SK-N-SH (cell line): Measurements from ENCODE around the gene SPSB4. TPM values are rescaled to one million over a fixed set of nuclear protein-coding genes. Genes with fewer than 3 reads are reported as not detected.

ENCODE experiments used
- CTCF ChIA-PET: fragments of 300-600, 350-600 bp; formaldehyde crosslinking; extraction: SDS; loops from one replicate; lab custom pipeline; 2021; lab: Yijun Ruan, JAX
- POLR2A ChIA-PET: fragments of 350-600 bp; sonication (Branson Sonifier 250); formaldehyde crosslinking; extraction: SDS; loops from one replicate; lab custom pipeline; 2020; ENCODE audit warnings: antibody characterized with exemption, inconsistent platforms; lab: Yijun Ruan, JAX
- DNase-seq: peaks from one replicate; pipeline ENCODE4 v3.0.0; 2012
- H2AFZ ChIP-seq: fragments of 200-600 bp; sonication (generic); 2 replicates; pipeline ENCODE4 v1.8.1; 2016; ENCODE audit warnings: antibody characterized with exemption, mild to moderate bottlenecking, low read depth
- H3F3A ChIP-seq: fragments of 200-600 bp; sonication (generic); replicated peaks from 2 replicates; pipeline ENCODE3; 2016; ENCODE audit warnings: antibody characterized with exemption, mild to moderate bottlenecking; ENCODE audit not compliant: insufficient read depth
- H3K27ac ChIP-seq, 2 experiments: fragments of 200-500 bp in 1 of 2; fragments of 200-600 bp in 1 of 2; sonication (Bioruptor generic) in 1 of 2; sonication (generic), shearing (Covaris generic) in 1 of 2; 2 replicates each; pipeline versions ENCODE4 v1.5.1 to v1.6.1; 2014 to 2016; ENCODE audit warnings: low read depth in 2 of 2, inconsistent platforms in 1 of 2, low read length in 1 of 2, mild to moderate bottlenecking in 1 of 2, mixed read lengths in 1 of 2
- H3K27me3 ChIP-seq: fragments of 200-600 bp; sonication (generic), shearing (Covaris generic); 2 replicates; pipeline ENCODE4 v1.6.1; 2016; ENCODE audit warnings: mixed run types; ENCODE audit not compliant: insufficient read depth
- H3K36me3 ChIP-seq, 2 experiments: fragments of 200-500 bp in 1 of 2; fragments of 200-600 bp in 1 of 2; sonication (Bioruptor generic) in 1 of 2; sonication (generic) in 1 of 2; replicated peaks in 1 of 2; 2 replicates each; pipeline versions ENCODE3 to v1.5.1; 2014 to 2016; ENCODE audit warnings: low read length in 1 of 2, mild to moderate bottlenecking in 1 of 2; ENCODE audit not compliant: insufficient read depth in 2 of 2, control insufficient read depth in 1 of 2
- H3K4me1 ChIP-seq, 2 experiments: fragments of 200-500 bp in 1 of 2; fragments of 200-600 bp in 1 of 2; sonication (Bioruptor generic) in 1 of 2; sonication (generic), shearing (Covaris generic) in 1 of 2; 2 replicates each; pipeline versions ENCODE4 v1.5.1 to v1.6.1; 2014 to 2016; ENCODE audit warnings: low read depth in 1 of 2, low read length in 1 of 2, mixed run types in 1 of 2; ENCODE audit not compliant: insufficient read depth in 2 of 2, control insufficient read depth in 1 of 2
- H3K4me2 ChIP-seq: fragments of 200-600 bp; sonication (generic), shearing (Covaris generic); 2 replicates; pipeline ENCODE4 v1.6.1; 2017; ENCODE audit warnings: mixed run types
- H3K4me3 ChIP-seq, 2 experiments: fragments of 200-500 bp in 1 of 2; fragments of 200-600 bp in 1 of 2; sonication (Bioruptor generic) in 1 of 2; sonication (generic), shearing (Covaris generic) in 1 of 2; 2 replicates each; pipeline versions ENCODE4 v1.5.1 to v1.8.1; 2014 to 2016; ENCODE audit warnings: low read depth in 2 of 2, inconsistent platforms in 1 of 2, low read length in 1 of 2, mild to moderate bottlenecking in 1 of 2, mixed read lengths in 1 of 2, moderate library complexity in 1 of 2
- H3K79me2 ChIP-seq: fragments of 200-600 bp; sonication (generic); 2 replicates; pipeline ENCODE4 v1.8.1; 2017; ENCODE audit warnings: mild to moderate bottlenecking; ENCODE audit not compliant: insufficient read depth
- H3K9ac ChIP-seq: fragments of 200-600 bp; sonication (generic); 2 replicates; pipeline ENCODE4 v1.6.1; 2017; ENCODE audit warnings: mixed run types
- H3K9me2 ChIP-seq: fragments of 200-600 bp; sonication (generic); 2 replicates; pipeline ENCODE4 v1.6.1; 2017; ENCODE audit warnings: mixed run types
- H3K9me3 ChIP-seq: fragments of 200-600 bp; sonication (generic); 2 replicates; pipeline ENCODE4 v1.6.1; 2017; ENCODE audit warnings: mixed run types, mild to moderate bottlenecking, moderate library complexity
- H4K20me1 ChIP-seq: fragments of 200-600 bp; sonication (generic); 2 replicates; pipeline ENCODE4 v1.6.1; 2017; ENCODE audit warnings: mild to moderate bottlenecking, mixed run types; ENCODE audit not compliant: insufficient read depth
- ELF1 ChIP-seq: IDR thresholded peaks from 2 replicates; pipeline ENCODE4 v1.4.0; 2012
- EP300 ChIP-seq, 2 experiments: IDR thresholded peaks; 2 replicates each; pipeline versions ENCODE4 v1.4.0 to v1.6.1; 2012; ENCODE audit warnings: borderline replicate concordance in 1 of 2, low read depth in 1 of 2, low read length in 1 of 2
- EZH2phosphoT487 ChIP-seq: fragments of 200-600 bp; sonication (generic); IDR thresholded peaks from 2 replicates; pipeline ENCODE4 v1.6.1; 2017; ENCODE audit warnings: low read depth, mixed run types, mild to moderate bottlenecking, antibody characterized with exemption, moderate library complexity, borderline replicate concordance
- GABPA ChIP-seq: IDR thresholded peaks from 2 replicates; pipeline ENCODE4 v1.4.0; 2012; ENCODE audit warnings: low read depth, mild to moderate bottlenecking
- GATA2 ChIP-seq: sonication (generic); formaldehyde crosslinking; IDR thresholded peaks from 2 replicates; pipeline ENCODE4 v1.5.0; 2020; ENCODE audit warnings: mild to moderate bottlenecking, missing genetic modification reagents
- MEF2A ChIP-seq: IDR thresholded peaks from 2 replicates; pipeline ENCODE4 v1.4.0; 2012; ENCODE audit warnings: low read depth, borderline replicate concordance
- POLR2AphosphoS5 ChIP-seq: IDR thresholded peaks from 2 replicates; pipeline ENCODE4 v1.6.1; 2012; ENCODE audit warnings: low read depth, low read length
- RCOR1 ChIP-seq: fragments of 150-350 bp; IDR thresholded peaks from 2 replicates; pipeline ENCODE4 v1.6.1; 2017; ENCODE audit warnings: antibody characterized with exemption, low read length
- RFX5 ChIP-seq: IDR thresholded peaks from 2 replicates; pipeline ENCODE4 v1.6.1; 2012; ENCODE audit warnings: mild to moderate bottlenecking, improper control_type of control experiment, low read length
- RXRA ChIP-seq: IDR thresholded peaks from 2 replicates; pipeline ENCODE4 v1.4.0; 2012; ENCODE audit warnings: low read depth, mild to moderate bottlenecking, borderline replicate concordance
- SIN3A ChIP-seq: IDR thresholded peaks from 2 replicates; pipeline ENCODE4 v1.6.1; 2012; ENCODE audit warnings: low read depth, mild to moderate bottlenecking, low read length, moderate library complexity, borderline replicate concordance
- TAF1 ChIP-seq: IDR thresholded peaks from 2 replicates; pipeline ENCODE4 v1.6.1; 2012; ENCODE audit warnings: low read depth, mild to moderate bottlenecking, low read length, moderate library complexity, borderline replicate concordance
- WGBS: methylation state at CpG from one replicate; pipeline ENCODE4 v1.1.6; 2017; ENCODE audit warnings: low lambda C conversion rate; 5-methylcytosine and 5-hydroxymethylcytosine counted together
- polyA plus RNA-seq, 3 experiments: library from polyadenylated mRNA; depleted of rRNA; stranded (reverse); fragments of >200 nt; gene quantifications; 2 replicates each; pipeline ENCODE4 v1.2.3, GENCODE V29; 2012
- TF ChIP-seq, protein P1 (sequence below): fragments of 150-350 bp; IDR thresholded peaks from 2 replicates; pipeline ENCODE4 v1.6.1; 2017; ENCODE audit warnings: antibody characterized with exemption, low read length, low read depth, borderline replicate concordance
- TF ChIP-seq, protein P2 (sequence below): IDR thresholded peaks from 2 replicates; pipeline ENCODE4 v1.4.0; 2012; ENCODE audit warnings: low read depth, borderline replicate concordance
- TF ChIP-seq, protein P3 (sequence below): IDR thresholded peaks from 2 replicates; pipeline ENCODE4 v1.4.0; 2012; ENCODE audit warnings: low read depth, borderline replicate concordance

Gene SPSB4
- polyA plus RNA-seq, 1 of the 3 experiments (the other 2 are of a cell fraction), result 0.10 TPM

DNA sequence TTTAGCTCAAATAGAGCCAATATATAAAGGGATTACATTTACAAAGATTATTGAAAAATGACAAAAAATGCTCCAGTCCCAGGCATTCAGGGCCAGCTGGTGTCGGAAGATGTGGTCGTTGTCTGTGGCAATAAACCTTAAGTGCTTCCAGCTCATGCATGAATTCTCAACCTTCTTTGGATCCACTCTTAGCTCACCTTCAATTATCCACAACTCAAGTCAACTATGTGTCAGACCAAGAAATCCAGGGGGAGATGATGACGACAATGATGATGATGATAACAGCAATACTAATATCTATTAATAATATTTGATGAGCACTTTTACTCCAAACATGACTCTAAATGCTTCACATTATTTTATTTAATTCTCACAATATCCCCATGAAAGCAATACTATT, 126.9 kb downstream of the SPSB4 start:
- Histone ChIP-seq H3K79me2 (no peaks in the 10 kb centered on the region), H4K20me1 (no peaks in the 10 kb centered on the region), H3K9ac (no peak overlapping the region), H3K9me2 (no peaks in the 10 kb centered on the region), H3K4me1 (no peaks in the 10 kb centered on the region), H2AFZ (no peak overlapping the region), H3K4me2 (no peak overlapping the region), H3K27ac (no peak overlapping the region), H3K4me3 (no peak overlapping the region), H3K27me3 (no peaks in the 10 kb centered on the region), H3K9me3 (no peaks in the 10 kb centered on the region), H3F3A (no peaks in the 10 kb centered on the region), H3K36me3 (no peaks in the 10 kb centered on the region)
- ChIA-PET POLR2A (no interaction called here), CTCF (interaction anchor here (1.0 to 3.4 kb wide), 5 partner anchors 14 to 178 kb away, joined by 3 to 16 read pairs (median 7); no protein-coding TSS in a partner anchor)
- TF ChIP-seq RXRA, result no peak
- no peak for TF ChIP-seq GATA2 (CRISPR knock-in tag)
- no peak for TF ChIP-seq MEF2A
- TF ChIP-seq EP300 (IDR thresholded peaks at IDR 0.05; ENCODE audit: borderline replicate concordance in 1 of 2, low read depth in 1 of 2, low read length in 1 of 2), result no peak
- TF ChIP-seq TAF1, result no peak
- 42% methylated on average over 3 of the region's 3 CpGs for whole genome bisulfite sequencing
- no peak for DNase-seq

DNA sequence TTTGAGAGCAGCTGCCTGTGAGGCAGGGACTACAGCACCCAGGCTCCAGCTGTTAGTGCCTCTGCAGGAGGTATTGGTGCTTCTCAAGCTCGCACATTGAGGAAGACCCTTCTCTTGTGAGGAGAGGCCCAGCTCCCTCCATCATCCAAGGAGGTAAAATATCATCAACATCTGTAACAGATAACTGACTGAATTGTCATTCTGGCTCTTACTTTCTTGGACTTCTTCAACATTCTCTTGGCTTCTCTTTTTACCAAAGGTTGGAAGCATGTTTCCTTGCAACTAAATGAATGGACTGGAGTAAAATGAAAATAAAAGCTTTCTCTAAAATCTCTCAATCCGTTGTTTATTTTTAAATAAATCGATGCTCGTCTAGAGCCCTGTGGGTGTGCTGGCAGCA, 127.4 kb downstream of the SPSB4 start:
- CTCF ChIA-PET, result interaction anchor here (1.0 to 3.4 kb wide), 5 partner anchors 13 to 178 kb away, joined by 3 to 16 read pairs (median 7); no protein-coding TSS in a partner anchor
- no peak for DNase-seq
- WGBS, result 4% methylated on average over 3 of the region's 4 CpGs

DNA sequence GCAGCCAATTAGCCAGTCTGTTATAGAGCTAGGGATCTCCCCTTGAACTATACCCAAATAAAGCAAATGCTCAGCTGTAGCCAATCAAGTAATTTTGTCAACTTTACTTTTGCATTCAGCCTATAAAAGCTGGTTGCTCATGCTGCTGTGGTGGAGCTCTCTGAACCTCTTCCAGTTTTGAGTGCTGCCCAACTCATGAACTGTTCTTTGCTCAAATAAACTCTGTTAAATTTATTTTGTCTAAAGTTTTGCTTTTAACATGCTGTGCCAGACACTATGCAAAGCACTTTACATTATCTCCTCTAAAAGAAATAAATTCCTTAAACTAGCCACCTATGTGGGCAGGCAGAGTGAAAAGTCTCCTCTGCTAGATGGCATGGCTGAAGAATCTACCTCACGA, 128.8 kb downstream of the SPSB4 start:
- Histone ChIP-seq H3K4me3 (no peak overlapping the region), H3K79me2 (no peaks in the 10 kb centered on the region), H3F3A (no peaks in the 10 kb centered on the region), H3K4me2 (no peak overlapping the region), H3K27me3 (no peaks in the 10 kb centered on the region), H4K20me1 (no peaks in the 10 kb centered on the region), H3K9me3 (no peaks in the 10 kb centered on the region), H3K36me3 (no peaks in the 10 kb centered on the region), H3K4me1 (no peaks in the 10 kb centered on the region), H3K9me2 (no peaks in the 10 kb centered on the region), H3K27ac (no peak overlapping the region), H3K9ac (no peak overlapping the region), H2AFZ (no peak overlapping the region)
- WGBS, result 0% methylated on average over 1 of the region's 1 CpG
- ChIA-PET POLR2A (no interaction called here), CTCF (interaction anchor here (1.3 to 3.4 kb wide), 6 partner anchors 12 to 180 kb away, joined by 3 to 12 read pairs (median 6); no protein-coding TSS in a partner anchor)
- no peak for DNase-seq
- TF ChIP-seq MEF2A, result no peak
- no peak for TF ChIP-seq RFX5
- TF ChIP-seq ELF1, result no peak
- TF ChIP-seq, protein P1, sequence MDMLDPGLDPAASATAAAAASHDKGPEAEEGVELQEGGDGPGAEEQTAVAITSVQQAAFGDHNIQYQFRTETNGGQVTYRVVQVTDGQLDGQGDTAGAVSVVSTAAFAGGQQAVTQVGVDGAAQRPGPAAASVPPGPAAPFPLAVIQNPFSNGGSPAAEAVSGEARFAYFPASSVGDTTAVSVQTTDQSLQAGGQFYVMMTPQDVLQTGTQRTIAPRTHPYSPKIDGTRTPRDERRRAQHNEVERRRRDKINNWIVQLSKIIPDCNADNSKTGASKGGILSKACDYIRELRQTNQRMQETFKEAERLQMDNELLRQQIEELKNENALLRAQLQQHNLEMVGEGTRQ, result no peak
- TF ChIP-seq, protein P2, sequence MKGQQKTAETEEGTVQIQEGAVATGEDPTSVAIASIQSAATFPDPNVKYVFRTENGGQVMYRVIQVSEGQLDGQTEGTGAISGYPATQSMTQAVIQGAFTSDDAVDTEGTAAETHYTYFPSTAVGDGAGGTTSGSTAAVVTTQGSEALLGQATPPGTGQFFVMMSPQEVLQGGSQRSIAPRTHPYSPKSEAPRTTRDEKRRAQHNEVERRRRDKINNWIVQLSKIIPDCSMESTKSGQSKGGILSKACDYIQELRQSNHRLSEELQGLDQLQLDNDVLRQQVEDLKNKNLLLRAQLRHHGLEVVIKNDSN, result no peak
- no peak for TF ChIP-seq POLR2AphosphoS5
- no peak for TF ChIP-seq EZH2phosphoT487
- no peak for TF ChIP-seq GABPA
- no peak for TF ChIP-seq SIN3A
- TF ChIP-seq, protein P3, sequence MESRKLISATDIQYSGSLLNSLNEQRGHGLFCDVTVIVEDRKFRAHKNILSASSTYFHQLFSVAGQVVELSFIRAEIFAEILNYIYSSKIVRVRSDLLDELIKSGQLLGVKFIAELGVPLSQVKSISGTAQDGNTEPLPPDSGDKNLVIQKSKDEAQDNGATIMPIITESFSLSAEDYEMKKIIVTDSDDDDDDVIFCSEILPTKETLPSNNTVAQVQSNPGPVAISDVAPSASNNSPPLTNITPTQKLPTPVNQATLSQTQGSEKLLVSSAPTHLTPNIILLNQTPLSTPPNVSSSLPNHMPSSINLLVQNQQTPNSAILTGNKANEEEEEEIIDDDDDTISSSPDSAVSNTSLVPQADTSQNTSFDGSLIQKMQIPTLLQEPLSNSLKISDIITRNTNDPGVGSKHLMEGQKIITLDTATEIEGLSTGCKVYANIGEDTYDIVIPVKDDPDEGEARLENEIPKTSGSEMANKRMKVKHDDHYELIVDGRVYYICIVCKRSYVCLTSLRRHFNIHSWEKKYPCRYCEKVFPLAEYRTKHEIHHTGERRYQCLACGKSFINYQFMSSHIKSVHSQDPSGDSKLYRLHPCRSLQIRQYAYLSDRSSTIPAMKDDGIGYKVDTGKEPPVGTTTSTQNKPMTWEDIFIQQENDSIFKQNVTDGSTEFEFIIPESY, result no peak

More for the DNA sequence above, 127.4 kb downstream of the SPSB4 start:
- Histone ChIP-seq H3K27ac (no peak overlapping the region), H3K27me3 (no peaks in the 10 kb centered on the region), H3K9me2 (no peaks in the 10 kb centered on the region), H3K4me3 (no peak overlapping the region), H3K36me3 (no peaks in the 10 kb centered on the region), H3F3A (no peaks in the 10 kb centered on the region), H2AFZ (no peak overlapping the region), H3K9ac (no peak overlapping the region), H3K9me3 (no peaks in the 10 kb centered on the region), H3K79me2 (no peaks in the 10 kb centered on the region), H4K20me1 (no peaks in the 10 kb centered on the region), H3K4me1 (no peaks in the 10 kb centered on the region), H3K4me2 (no peak overlapping the region)
- POLR2A ChIA-PET, result no interaction called here
- TF ChIP-seq RCOR1 (no peak), TAF1 (no peak), ELF1 (no peak)
